Astrocyte (in vitro differentiated cells and primary cell): ENCODE results near the gene HACD4.

Experiments used
- EZH2 ChIP-seq: IDR thresholded peaks from 2 replicates; pipeline ENCODE4 v1.6.1; 2012; ENCODE audit warnings: mild to moderate bottlenecking, low read length, inconsistent platforms; ENCODE audit not compliant: insufficient read depth
- TF ChIP-seq, protein P1 (sequence below): IDR thresholded peaks from 2 replicates; pipeline ENCODE4 v1.5.1; 2011; ENCODE audit warnings: low read depth, mild to moderate bottlenecking, inconsistent platforms, low read length, moderate library complexity; ENCODE audit not compliant: insufficient read depth

DNA sequence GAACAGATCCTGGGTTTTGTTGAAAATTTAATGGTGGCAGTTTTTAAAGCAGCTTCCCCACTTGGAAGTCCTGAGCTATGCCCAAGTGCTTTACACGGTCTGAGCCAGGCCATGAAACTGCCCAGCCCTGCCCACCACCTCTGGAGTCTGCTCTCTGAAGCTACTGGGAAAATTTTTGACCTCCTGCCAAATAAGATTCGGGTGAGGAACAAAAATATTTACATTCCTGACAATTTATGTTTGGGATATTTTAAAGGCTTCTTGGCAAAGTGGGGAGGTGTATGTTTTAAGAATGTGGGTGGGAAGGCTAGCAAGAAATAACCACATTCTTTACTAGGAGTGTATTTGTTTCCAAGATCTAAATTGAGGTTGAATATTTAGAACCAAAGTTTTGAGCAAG lies 50.0 kb downstream of the HACD4 start:
- TF ChIP-seq, protein P1, sequence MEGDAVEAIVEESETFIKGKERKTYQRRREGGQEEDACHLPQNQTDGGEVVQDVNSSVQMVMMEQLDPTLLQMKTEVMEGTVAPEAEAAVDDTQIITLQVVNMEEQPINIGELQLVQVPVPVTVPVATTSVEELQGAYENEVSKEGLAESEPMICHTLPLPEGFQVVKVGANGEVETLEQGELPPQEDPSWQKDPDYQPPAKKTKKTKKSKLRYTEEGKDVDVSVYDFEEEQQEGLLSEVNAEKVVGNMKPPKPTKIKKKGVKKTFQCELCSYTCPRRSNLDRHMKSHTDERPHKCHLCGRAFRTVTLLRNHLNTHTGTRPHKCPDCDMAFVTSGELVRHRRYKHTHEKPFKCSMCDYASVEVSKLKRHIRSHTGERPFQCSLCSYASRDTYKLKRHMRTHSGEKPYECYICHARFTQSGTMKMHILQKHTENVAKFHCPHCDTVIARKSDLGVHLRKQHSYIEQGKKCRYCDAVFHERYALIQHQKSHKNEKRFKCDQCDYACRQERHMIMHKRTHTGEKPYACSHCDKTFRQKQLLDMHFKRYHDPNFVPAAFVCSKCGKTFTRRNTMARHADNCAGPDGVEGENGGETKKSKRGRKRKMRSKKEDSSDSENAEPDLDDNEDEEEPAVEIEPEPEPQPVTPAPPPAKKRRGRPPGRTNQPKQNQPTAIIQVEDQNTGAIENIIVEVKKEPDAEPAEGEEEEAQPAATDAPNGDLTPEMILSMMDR = no peak
- no peak for TF ChIP-seq EZH2
